Measurements from ENCODE around the gene ARHGAP26. TPM values are rescaled to one million over a fixed set of nuclear protein-coding genes. Genes with fewer than 3 reads are reported as not detected.

ARHGAP26 gene
- total RNA-seq, 4 donors from 2014 or later, result 12.4 to 49.5 (median 31.8) TPM

DNA sequence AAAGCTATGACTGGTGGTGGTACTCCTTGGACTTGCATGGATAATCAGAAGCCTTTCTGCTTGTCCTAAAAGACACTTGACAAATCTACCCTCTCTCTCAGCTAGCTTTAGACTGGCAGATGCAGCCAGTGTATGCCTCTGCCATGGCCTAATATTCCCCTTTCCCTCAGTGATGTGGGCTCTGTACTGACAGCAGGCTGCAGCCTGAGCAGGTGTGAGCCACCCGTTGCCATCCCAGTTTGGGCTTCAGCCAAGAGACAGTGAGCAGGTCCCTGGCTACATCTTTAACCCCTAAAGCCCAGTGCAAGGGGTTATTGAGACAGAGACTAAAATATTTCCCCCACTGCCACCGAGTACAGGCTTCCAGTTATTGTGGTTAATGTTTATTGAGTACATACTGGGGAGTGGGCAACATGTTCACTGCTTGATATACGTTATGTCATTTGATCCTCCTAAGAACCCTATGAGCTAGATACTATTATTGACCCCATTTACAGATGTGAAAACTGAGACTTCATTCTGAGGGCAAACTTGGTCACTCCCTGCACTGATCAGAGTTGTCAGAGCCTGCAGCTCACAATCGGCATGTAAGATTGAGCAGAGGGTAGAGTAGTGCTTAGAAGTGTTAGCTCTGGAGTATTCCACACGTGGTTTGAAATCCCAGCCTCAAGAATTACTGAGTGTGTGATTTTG is 254.2 kb downstream of the ARHGAP26 start:
- Histone ChIP-seq H3K9me3 (no peaks in the 10 kb centered on the region), H3K4me1 (peaks cover 0 to 4% of the 10 kb centered on the region in 2 donors), H3K4me3 (no peak overlapping the region), H3K27me3 (no peaks in the 10 kb centered on the region), H3K36me3 (no peaks in the 10 kb centered on the region), H3K27ac (no peak overlapping the region)
- TF ChIP-seq, protein P1, sequence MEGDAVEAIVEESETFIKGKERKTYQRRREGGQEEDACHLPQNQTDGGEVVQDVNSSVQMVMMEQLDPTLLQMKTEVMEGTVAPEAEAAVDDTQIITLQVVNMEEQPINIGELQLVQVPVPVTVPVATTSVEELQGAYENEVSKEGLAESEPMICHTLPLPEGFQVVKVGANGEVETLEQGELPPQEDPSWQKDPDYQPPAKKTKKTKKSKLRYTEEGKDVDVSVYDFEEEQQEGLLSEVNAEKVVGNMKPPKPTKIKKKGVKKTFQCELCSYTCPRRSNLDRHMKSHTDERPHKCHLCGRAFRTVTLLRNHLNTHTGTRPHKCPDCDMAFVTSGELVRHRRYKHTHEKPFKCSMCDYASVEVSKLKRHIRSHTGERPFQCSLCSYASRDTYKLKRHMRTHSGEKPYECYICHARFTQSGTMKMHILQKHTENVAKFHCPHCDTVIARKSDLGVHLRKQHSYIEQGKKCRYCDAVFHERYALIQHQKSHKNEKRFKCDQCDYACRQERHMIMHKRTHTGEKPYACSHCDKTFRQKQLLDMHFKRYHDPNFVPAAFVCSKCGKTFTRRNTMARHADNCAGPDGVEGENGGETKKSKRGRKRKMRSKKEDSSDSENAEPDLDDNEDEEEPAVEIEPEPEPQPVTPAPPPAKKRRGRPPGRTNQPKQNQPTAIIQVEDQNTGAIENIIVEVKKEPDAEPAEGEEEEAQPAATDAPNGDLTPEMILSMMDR (IDR thresholded peaks at IDR 0.05), result no peak
- no peak for TF ChIP-seq POLR2A (IDR thresholded peaks at IDR 0.05)
- intact Hi-C loops (cut with DNase I; ENCODE audit: low total_unique reads), result no loop called here
- DNase-seq, result no peak

DNA sequence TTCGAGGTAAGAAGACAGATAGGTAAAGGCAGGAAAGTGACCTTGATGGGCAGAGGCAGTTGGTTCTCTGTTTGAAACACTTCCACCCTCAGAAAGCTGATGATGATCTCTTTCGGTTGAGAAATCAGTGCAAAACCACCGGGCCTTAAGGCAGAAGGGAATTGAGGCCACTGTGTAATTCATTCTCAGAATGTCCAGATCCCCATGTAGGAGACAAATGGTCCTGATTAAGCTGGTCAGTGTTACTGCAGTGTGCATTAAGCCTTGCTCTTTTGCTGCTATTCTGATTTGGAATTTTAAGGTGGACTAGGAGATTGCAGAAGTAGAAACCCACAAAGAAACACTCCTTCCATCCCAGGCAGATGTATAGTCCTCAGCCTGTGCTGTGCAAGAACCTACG is 255.2 kb downstream of the ARHGAP26 start:
- DNase-seq, result no peak
- intact Hi-C loops (cut with DNase I; ENCODE audit: low total_unique reads), result no loop called here
- no peak overlapping the region for H3K27ac ChIP-seq
- no peak overlapping the region for H3K4me3 ChIP-seq
- no peaks in the 10 kb centered on the region for H3K9me3 ChIP-seq
- H3K36me3 ChIP-seq, result no peaks in the 10 kb centered on the region
- H3K27me3 ChIP-seq, result no peaks in the 10 kb centered on the region
- H3K4me1 ChIP-seq, result peaks cover 0 to 4% of the 10 kb centered on the region in 2 donors
- TF ChIP-seq, protein P1 (IDR thresholded peaks at IDR 0.05), result no peak
- TF ChIP-seq POLR2A (IDR thresholded peaks at IDR 0.05), result no peak

DNA sequence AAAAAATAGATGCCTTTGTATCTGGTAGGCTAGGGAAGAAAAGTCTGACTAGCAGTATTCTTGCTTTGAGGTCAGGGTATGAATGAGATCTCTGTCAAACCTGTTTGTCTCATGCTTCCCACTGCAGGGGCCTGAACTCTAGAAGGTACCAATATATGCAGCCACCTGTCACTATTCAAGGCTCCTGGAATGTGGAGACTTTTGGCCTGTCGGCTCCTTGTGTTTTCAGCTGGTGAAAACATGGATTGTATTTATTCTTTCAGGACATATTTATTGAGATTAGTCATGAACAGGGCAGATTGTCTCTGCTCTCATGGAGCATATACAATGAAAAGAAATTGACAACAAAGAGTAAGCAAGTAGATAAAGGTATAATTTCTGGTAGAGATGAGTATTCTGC is 255.8 kb downstream of the ARHGAP26 start:
- TF ChIP-seq POLR2A (IDR thresholded peaks at IDR 0.05), result no peak
- TF ChIP-seq, protein P1 (IDR thresholded peaks at IDR 0.05), result no peak
- intact Hi-C loops (cut with DNase I; ENCODE audit: low total_unique reads), result no loop called here
- Histone ChIP-seq H3K36me3 (no peaks in the 10 kb centered on the region), H3K27ac (no peak overlapping the region), H3K4me3 (no peak overlapping the region), H3K4me1 (peaks cover 0 to 4% of the 10 kb centered on the region in 2 donors), H3K9me3 (no peaks in the 10 kb centered on the region), H3K27me3 (no peaks in the 10 kb centered on the region)
- DNase-seq, result no peak

DNA sequence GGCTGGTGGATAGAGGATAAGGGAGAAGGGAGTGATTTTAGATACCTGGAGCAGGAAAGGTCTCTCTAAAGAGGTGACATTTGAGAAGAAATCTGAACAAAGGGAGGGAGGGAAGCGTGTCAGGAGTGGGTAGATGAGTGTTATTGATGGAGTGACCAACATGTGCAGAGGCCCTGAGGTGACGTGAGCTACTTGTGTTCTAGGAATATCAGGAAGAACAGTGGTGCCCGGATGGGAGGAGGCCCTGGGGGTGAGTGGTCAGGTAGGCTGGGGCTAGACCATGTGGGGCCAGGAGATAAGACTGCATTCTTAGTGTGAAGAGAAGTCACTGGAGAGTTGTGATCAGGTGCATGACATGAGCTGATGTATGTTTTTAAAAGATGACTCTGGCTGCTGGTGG is 256.2 kb downstream of the ARHGAP26 start:
- intact Hi-C loops (cut with DNase I; ENCODE audit: low total_unique reads), result no loop called here
- H3K27ac ChIP-seq, result no peak overlapping the region
- H3K4me1 ChIP-seq, result peaks cover 0 to 4% of the 10 kb centered on the region in 2 donors
- no peaks in the 10 kb centered on the region for H3K36me3 ChIP-seq
- H3K27me3 ChIP-seq, result no peaks in the 10 kb centered on the region
- H3K9me3 ChIP-seq, result no peaks in the 10 kb centered on the region
- TF ChIP-seq, protein P1 (IDR thresholded peaks at IDR 0.05), result no peak
- no peak for TF ChIP-seq POLR2A (IDR thresholded peaks at IDR 0.05)
- no peak overlapping the region for H3K4me3 ChIP-seq
- no peak for DNase-seq

DNA sequence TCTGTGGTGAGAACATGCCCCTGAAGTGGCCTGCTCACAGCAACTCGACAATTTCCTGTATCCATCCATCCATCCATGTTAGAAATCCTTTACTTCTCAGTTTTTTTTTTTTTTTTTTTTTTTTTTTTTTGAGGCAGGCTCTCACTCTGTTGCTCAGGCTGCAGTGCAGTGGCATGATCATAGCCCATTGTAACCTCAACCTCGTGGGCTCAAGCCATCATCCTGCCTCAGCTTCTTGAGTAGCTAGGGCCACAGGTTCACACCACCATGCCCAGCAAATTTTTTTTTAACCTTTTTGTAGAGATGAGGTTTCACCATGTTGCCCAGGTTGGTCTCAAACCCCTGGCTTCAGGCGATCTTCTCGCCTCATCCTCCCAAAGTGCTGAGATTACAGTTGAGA is 259.1 kb downstream of the ARHGAP26 start:
- TF ChIP-seq, protein P1 (IDR thresholded peaks at IDR 0.05), result no peak
- no peak for TF ChIP-seq POLR2A (IDR thresholded peaks at IDR 0.05)
- Histone ChIP-seq H3K27me3 (no peaks in the 10 kb centered on the region), H3K4me1 (no peaks in the 10 kb centered on the region), H3K4me3 (no peak overlapping the region), H3K27ac (no peak overlapping the region), H3K9me3 (no peaks in the 10 kb centered on the region), H3K36me3 (no peaks in the 10 kb centered on the region)
- intact Hi-C loops (cut with DNase I; ENCODE audit: low total_unique reads), result no loop called here
- DNase-seq, result no peak
